ENCODE results near the gene FAM110D.
A peak's percentile ranks its signal among the peaks of the same experiment; 100 is the strongest.

FAM110D gene

DNA sequence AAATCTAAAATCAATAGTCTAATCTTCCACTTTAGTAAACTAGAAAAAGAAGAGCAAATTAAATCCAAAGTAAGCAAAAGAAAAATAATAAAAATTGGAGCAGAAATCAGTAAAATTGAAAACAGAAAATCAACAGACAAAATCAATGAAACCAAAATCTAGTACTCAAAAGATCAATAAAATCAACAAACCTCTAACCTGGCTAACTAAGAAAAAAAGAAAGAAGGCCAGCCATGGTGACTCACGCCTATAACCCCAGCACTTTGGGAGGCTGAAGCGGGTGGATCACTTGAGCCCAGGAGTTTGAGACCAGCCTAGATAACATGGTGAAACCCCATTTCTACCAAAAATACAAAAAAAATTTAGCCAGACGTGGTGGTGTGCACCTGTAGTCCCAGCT is 24.4 kb upstream of the FAM110D start:
- H3K9ac ChIP-seq (ENCODE audit: low read depth, low read length): no peak overlapping the region
- no peak overlapping the region for H2AFZ ChIP-seq (ENCODE audit: low read depth, low read length)
- peaks cover 3% of the 10 kb centered on the region; the same call in 1 of the 2 replicates for H3K4me1 ChIP-seq (ENCODE audit: insufficient read depth, low read length)
- H3K9me3 ChIP-seq (ENCODE audit: insufficient read depth, low read length, severe bottlenecking): peaks cover 8% of the 10 kb centered on the region
- no peak for TF ChIP-seq CTCF (IDR thresholded peaks at IDR 0.05; ENCODE audit: borderline replicate concordance, extremely low read depth, low read length, poor library complexity, severe bottlenecking)
- TF ChIP-seq EZH2 (IDR thresholded peaks at IDR 0.05; ENCODE audit: borderline replicate concordance, low read depth, low read length, severe bottlenecking): no peak
- no peak overlapping the region for H3K4me3 ChIP-seq (ENCODE audit: low read depth in 1 of 2, low read length in 2 of 2)
- DNase-seq (no peak), ATAC-seq (ENCODE audit: insufficient read depth, low read depth) (no peak)
- H3K27ac ChIP-seq (ENCODE audit: low read length): no peak overlapping the region
- no peak overlapping the region for H3K4me2 ChIP-seq (ENCODE audit: insufficient read depth, low read length)
- H3K27me3 ChIP-seq (ENCODE audit: insufficient read depth, low read length, poor library complexity): no peaks in the 10 kb centered on the region
- H3K36me3 ChIP-seq (ENCODE audit: insufficient read depth, low read length): no peaks in the 10 kb centered on the region
- no peaks in the 10 kb centered on the region for H4K20me1 ChIP-seq (ENCODE audit: insufficient read depth, low read length)
- no peaks in the 10 kb centered on the region for H3K79me2 ChIP-seq (ENCODE audit: insufficient read depth, low read length)

GRCh38 chr1:26138974-26139558 is 19.8 kb upstream of the FAM110D start:
- H4K20me1 ChIP-seq (ENCODE audit: insufficient read depth, low read length): no peaks in the 10 kb centered on the region
- peak; percentile 3 for DNase-seq
- H3K27ac ChIP-seq (ENCODE audit: low read length): no peak overlapping the region
- TF ChIP-seq CTCF (IDR thresholded peaks at IDR 0.05; ENCODE audit: borderline replicate concordance, extremely low read depth, low read length, poor library complexity, severe bottlenecking): no peak
- TF ChIP-seq EZH2 (IDR thresholded peaks at IDR 0.05; ENCODE audit: borderline replicate concordance, low read depth, low read length, severe bottlenecking): no peak
- no peak overlapping the region for H3K4me2 ChIP-seq (ENCODE audit: insufficient read depth, low read length)
- no peaks in the 10 kb centered on the region for H3K27me3 ChIP-seq (ENCODE audit: insufficient read depth, low read length, poor library complexity)
- peaks cover 5% of the 10 kb centered on the region for H3K9me3 ChIP-seq (ENCODE audit: insufficient read depth, low read length, severe bottlenecking)
- ATAC-seq (ENCODE audit: insufficient read depth, low read depth): peak; percentile 54; the same call in 2 of the 3 replicates
- no peaks in the 10 kb centered on the region for H3K79me2 ChIP-seq (ENCODE audit: insufficient read depth, low read length)
- H3K4me1 ChIP-seq (ENCODE audit: insufficient read depth, low read length): peaks cover 3% of the 10 kb centered on the region; the same call in 1 of the 2 replicates
- peak overlapping the region; percentile 44; the same call in 1 of the 2 replicates for H2AFZ ChIP-seq (ENCODE audit: low read depth, low read length)
- H3K9ac ChIP-seq (ENCODE audit: low read depth, low read length): no peak overlapping the region
- H3K36me3 ChIP-seq (ENCODE audit: insufficient read depth, low read length): no peaks in the 10 kb centered on the region
- H3K4me3 ChIP-seq (ENCODE audit: low read depth in 1 of 2, low read length in 2 of 2): no peak overlapping the region

- ATAC-seq (ENCODE audit: insufficient read depth, low read depth): no peak
Observed at GRCh38 chr1:26142159-26142558, 16.7 kb upstream of the FAM110D start.

More at GRCh38 chr1:26142159-26142558, 16.7 kb upstream of the FAM110D start:
- H3K4me2 ChIP-seq (ENCODE audit: insufficient read depth, low read length): no peak overlapping the region
- no peaks in the 10 kb centered on the region for H3K36me3 ChIP-seq (ENCODE audit: insufficient read depth, low read length)
- no peak overlapping the region for H3K9ac ChIP-seq (ENCODE audit: low read depth, low read length)
- no peak overlapping the region for H3K27ac ChIP-seq (ENCODE audit: low read length)
- peaks cover 6% of the 10 kb centered on the region; the same call in 1 of the 2 replicates for H3K4me1 ChIP-seq (ENCODE audit: insufficient read depth, low read length)
- no peaks in the 10 kb centered on the region for H3K79me2 ChIP-seq (ENCODE audit: insufficient read depth, low read length)
- TF ChIP-seq EZH2 (IDR thresholded peaks at IDR 0.05; ENCODE audit: borderline replicate concordance, low read depth, low read length, severe bottlenecking) (no peak), CTCF (IDR thresholded peaks at IDR 0.05; ENCODE audit: borderline replicate concordance, extremely low read depth, low read length, poor library complexity, severe bottlenecking) (no peak)
- H3K4me3 ChIP-seq (ENCODE audit: low read depth in 1 of 2, low read length in 2 of 2): no peak overlapping the region
- H4K20me1 ChIP-seq (ENCODE audit: insufficient read depth, low read length): no peaks in the 10 kb centered on the region
- H3K9me3 ChIP-seq (ENCODE audit: insufficient read depth, low read length, severe bottlenecking): no peaks in the 10 kb centered on the region
- H2AFZ ChIP-seq (ENCODE audit: low read depth, low read length): no peak overlapping the region
- no peak for DNase-seq
- no peaks in the 10 kb centered on the region for H3K27me3 ChIP-seq (ENCODE audit: insufficient read depth, low read length, poor library complexity)

Measured in DND-41 (cell line).